OCI-LY7 (cell line): Measurements from ENCODE around the gene NID2.

Experiments used
- EZH2phosphoT487 ChIP-seq: fragments of 200-600 bp; sonication (generic); IDR thresholded peaks from 2 replicates; pipeline ENCODE4 v1.6.1; 2018; ENCODE audit warnings: low read depth, borderline replicate concordance, mild to moderate bottlenecking, mixed run types, antibody characterized with exemption, low read length, moderate library complexity, mixed read lengths
- TF ChIP-seq, protein P1 (sequence below): fragments of 200-600 bp; sonication (generic); conservative IDR thresholded peaks from 2 replicates; pipeline ENCODE4 v1.5.1; 2014; ENCODE audit warnings: mild to moderate bottlenecking, antibody characterized with exemption, low read length, moderate library complexity, mixed read lengths

DNA sequence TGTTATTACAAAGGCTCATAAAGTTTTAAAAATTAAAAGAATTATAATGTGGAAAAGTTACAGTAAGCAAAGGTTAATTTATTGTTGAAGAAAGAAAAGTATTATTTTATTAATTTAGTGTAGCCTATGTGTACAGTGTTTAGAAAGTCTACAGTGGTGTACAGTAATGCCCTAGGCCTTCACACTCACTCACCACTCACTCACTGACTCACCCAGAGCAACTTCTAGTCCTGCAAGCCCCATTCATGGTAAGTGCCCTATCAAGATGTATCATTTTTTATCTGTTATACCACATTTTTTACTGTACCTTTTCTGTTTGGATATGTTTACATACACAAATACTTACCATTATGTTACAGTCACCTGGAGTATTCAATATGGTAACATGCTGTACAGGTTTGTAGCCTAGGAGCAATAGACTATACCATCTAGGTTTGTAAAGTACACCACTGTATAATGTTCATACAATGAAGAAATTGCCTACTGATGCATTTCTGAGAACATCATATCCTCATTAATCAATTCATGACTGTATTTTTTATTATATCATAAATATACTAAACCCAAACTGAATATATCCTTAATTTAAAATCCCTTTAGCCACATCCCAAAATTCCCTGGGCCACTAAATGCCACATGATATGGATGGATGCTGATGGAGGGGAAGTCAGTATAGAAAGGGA lies 43.6 kb upstream of the NID2 start:
- TF ChIP-seq, protein P1, sequence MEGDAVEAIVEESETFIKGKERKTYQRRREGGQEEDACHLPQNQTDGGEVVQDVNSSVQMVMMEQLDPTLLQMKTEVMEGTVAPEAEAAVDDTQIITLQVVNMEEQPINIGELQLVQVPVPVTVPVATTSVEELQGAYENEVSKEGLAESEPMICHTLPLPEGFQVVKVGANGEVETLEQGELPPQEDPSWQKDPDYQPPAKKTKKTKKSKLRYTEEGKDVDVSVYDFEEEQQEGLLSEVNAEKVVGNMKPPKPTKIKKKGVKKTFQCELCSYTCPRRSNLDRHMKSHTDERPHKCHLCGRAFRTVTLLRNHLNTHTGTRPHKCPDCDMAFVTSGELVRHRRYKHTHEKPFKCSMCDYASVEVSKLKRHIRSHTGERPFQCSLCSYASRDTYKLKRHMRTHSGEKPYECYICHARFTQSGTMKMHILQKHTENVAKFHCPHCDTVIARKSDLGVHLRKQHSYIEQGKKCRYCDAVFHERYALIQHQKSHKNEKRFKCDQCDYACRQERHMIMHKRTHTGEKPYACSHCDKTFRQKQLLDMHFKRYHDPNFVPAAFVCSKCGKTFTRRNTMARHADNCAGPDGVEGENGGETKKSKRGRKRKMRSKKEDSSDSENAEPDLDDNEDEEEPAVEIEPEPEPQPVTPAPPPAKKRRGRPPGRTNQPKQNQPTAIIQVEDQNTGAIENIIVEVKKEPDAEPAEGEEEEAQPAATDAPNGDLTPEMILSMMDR = no peak
- no peak for TF ChIP-seq EZH2phosphoT487
